Stimulated activated CD4-positive, alpha-beta T cell treated with anti-CD3 and anti-CD28 coated beads, Interleukin-4, amount 100 ng/mL, for 4 hours (primary cell): ENCODE data around the gene RTF1.
"Not testable (repeated sequence)": the region's sequence is repeated elsewhere in the genome, so short reads cannot be mapped to it uniquely, and the experiment has no call there.

ENCODE experiments used
- DNase-seq, 2 experiments: peaks; one replicate each; pipeline ENCODE4 v3.0.0-alpha.2; 2020

The RTF1 gene

GRCh38 chr15:41438206-41438605 is 21.3 kb downstream of the RTF1 start:
- DNase-seq = no peak

- not testable (repeated sequence) for DNase-seq
Measured at GRCh38 chr15:41438745-41439144, 21.9 kb downstream of the RTF1 start.

- DNase-seq = no peak
Measured at GRCh38 chr15:41443275-41443674, 26.4 kb downstream of the RTF1 start.

- DNase-seq = no peak
Measured at GRCh38 chr15:41445399-41445798, 28.5 kb downstream of the RTF1 start.

GRCh38 chr15:41462084-41462795 is 45.3 kb downstream of the RTF1 start:
- no peak for DNase-seq

GRCh38 chr15:41464889-41465580 is 48.1 kb downstream of the RTF1 start:
- DNase-seq = no peak

- DNase-seq = no peak
Measured at GRCh38 chr15:41465822-41466421, 49.0 kb downstream of the RTF1 start.

GRCh38 chr15:41466711-41467110 is 49.8 kb downstream of the RTF1 start:
- DNase-seq = no peak

GRCh38 chr15:41469644-41470043 is 52.7 kb downstream of the RTF1 start:
- not testable (repeated sequence) for DNase-seq

GRCh38 chr15:41473418-41473817 is 56.5 kb downstream of the RTF1 start:
- no peak for DNase-seq

GRCh38 chr15:41474436-41474835 is 57.5 kb downstream of the RTF1 start:
- no peak for DNase-seq

GRCh38 chr15:41474941-41475340 is 58.0 kb downstream of the RTF1 start:
- DNase-seq = no peak

GRCh38 chr15:41476416-41477048 is 59.6 kb downstream of the RTF1 start:
- no peak for DNase-seq

- no peak for DNase-seq
Measured at GRCh38 chr15:41480396-41481140, 63.7 kb downstream of the RTF1 start.

- DNase-seq = no peak
Measured at GRCh38 chr15:41482110-41482877, 65.4 kb downstream of the RTF1 start.

- DNase-seq = no peak
Measured at GRCh38 chr15:41483115-41483514, 66.2 kb downstream of the RTF1 start.

- no peak for DNase-seq
Measured at GRCh38 chr15:41483519-41483918, 66.6 kb downstream of the RTF1 start.

- no peak for DNase-seq
Measured at GRCh38 chr15:41484937-41485625, 68.2 kb downstream of the RTF1 start.

GRCh38 chr15:41486286-41486685 is 69.4 kb downstream of the RTF1 start:
- no peak for DNase-seq

GRCh38 chr15:41487381-41487780 is 70.5 kb downstream of the RTF1 start:
- no peak for DNase-seq

- DNase-seq = no peak
Measured at GRCh38 chr15:41487802-41488201, 70.9 kb downstream of the RTF1 start.

- DNase-seq = no peak
Measured at GRCh38 chr15:41489641-41490040, 72.7 kb downstream of the RTF1 start.
